ENCODE data around the gene SKIC3.

DNA sequence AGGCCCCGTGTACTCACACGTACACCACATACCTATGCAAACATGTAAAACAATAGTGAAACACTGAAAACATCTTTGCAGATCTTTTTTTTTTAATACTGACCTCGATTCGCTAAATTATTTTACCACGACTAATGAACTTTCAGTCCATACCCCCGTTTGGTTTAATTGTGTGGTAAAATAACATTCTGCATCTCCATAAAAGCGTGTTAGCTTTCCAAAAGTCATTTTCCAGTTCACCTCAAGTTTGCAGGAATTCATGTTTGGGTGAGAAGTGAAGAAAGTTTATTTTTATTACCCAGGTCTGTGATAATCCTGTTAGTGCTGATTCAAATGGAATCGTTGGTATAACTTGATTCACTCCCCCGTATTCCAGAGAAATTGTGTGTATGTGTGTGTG lies 776 bp upstream of the SKIC3 start:
- TF ChIP-seq EP300 (IDR thresholded peaks at IDR 0.05) = no peak
- TF ChIP-seq, protein P1, sequence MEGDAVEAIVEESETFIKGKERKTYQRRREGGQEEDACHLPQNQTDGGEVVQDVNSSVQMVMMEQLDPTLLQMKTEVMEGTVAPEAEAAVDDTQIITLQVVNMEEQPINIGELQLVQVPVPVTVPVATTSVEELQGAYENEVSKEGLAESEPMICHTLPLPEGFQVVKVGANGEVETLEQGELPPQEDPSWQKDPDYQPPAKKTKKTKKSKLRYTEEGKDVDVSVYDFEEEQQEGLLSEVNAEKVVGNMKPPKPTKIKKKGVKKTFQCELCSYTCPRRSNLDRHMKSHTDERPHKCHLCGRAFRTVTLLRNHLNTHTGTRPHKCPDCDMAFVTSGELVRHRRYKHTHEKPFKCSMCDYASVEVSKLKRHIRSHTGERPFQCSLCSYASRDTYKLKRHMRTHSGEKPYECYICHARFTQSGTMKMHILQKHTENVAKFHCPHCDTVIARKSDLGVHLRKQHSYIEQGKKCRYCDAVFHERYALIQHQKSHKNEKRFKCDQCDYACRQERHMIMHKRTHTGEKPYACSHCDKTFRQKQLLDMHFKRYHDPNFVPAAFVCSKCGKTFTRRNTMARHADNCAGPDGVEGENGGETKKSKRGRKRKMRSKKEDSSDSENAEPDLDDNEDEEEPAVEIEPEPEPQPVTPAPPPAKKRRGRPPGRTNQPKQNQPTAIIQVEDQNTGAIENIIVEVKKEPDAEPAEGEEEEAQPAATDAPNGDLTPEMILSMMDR (IDR thresholded peaks at IDR 0.05) = no peak
